B cell (primary cell): ENCODE results near the gene AKAP9. TPM values are rescaled to one million over a fixed set of nuclear protein-coding genes. Genes with fewer than 3 reads are reported as not detected.
"Not testable (repeated sequence)": the region's sequence is repeated elsewhere in the genome, so short reads cannot be mapped to it uniquely, and the experiment has no call there.

Source experiments
- ATAC-seq: fragments of 200-7000 bp; cut with Tn5 transposase; one replicate; pipeline ENCODE4 v1.10.0; 2021; ENCODE audit warnings: low read depth, mild to moderate bottlenecking, moderate number of reproducible peaks, moderate library complexity
- CTCF ChIA-PET: fragments of 350-600 bp; sonication (Branson Sonifier 250); formaldehyde crosslinking; loops from one replicate; lab custom pipeline; 2021; ENCODE audit warnings: antibody characterized with exemption, inconsistent platforms; lab: Charles Lee
- POLR2A ChIA-PET: fragments of 350-600 bp; sonication (Branson Sonifier 250); formaldehyde crosslinking; loops from one replicate; lab custom pipeline; 2021; ENCODE audit warnings: antibody characterized with exemption; lab: Charles Lee
- DNase-seq: peaks from one replicate; pipeline ENCODE4 v3.0.0; 2013
- H2AFZ ChIP-seq: 2 replicates; pipeline ENCODE4 v1.6.1; 2012; ENCODE audit warnings: mild to moderate bottlenecking, low read depth, low read length; ENCODE audit not compliant: insufficient read depth, poor library complexity, severe bottlenecking
- H3K27ac ChIP-seq, 2 donors: 1 replicate in 1 of 2; 2 replicates in 1 of 2; pipeline ENCODE4 v1.5.1; 2012 to 2013; ENCODE audit warnings: low read length in 2 of 2, mild to moderate bottlenecking in 2 of 2, moderate library complexity in 1 of 2
- H3K27me3 ChIP-seq, 4 experiments: fragments of 200-600 bp in 1 of 4; sonication (generic) in 1 of 4; replicated peaks in 1 of 4; 1 replicate in 2 of 4; 2 replicates in 2 of 4; pipeline versions ENCODE4 v1.6.1 to v1.7.0; 2013 to 2016; ENCODE audit warnings: low read length in 3 of 4, mild to moderate bottlenecking in 2 of 4, mixed read lengths in 1 of 4, moderate library complexity in 1 of 4; ENCODE audit not compliant: insufficient read depth in 4 of 4, control insufficient read depth in 3 of 4; ENCODE audit errors: control extremely low read depth in 1 of 4
- H3K36me3 ChIP-seq, 2 experiments: replicated peaks in 1 of 2; 1 replicate in 1 of 2; 2 replicates in 1 of 2; pipeline versions ENCODE4 v1.6.1 to v1.7.1; 2013; ENCODE audit warnings: low read length in 1 of 2; ENCODE audit not compliant: insufficient read depth in 2 of 2, control insufficient read depth in 1 of 2; ENCODE audit errors: control extremely low read depth in 1 of 2, extremely low read depth in 1 of 2
- H3K4me1 ChIP-seq, 2 donors: fragments of 200-600 bp in 1 of 2; sonication (generic) in 1 of 2; 1 replicate in 1 of 2; 2 replicates in 1 of 2; pipeline versions ENCODE4 v1.5.1 to v1.6.1; 2013 to 2017; ENCODE audit warnings: low read length in 2 of 2; ENCODE audit not compliant: control insufficient read depth in 2 of 2, insufficient read depth in 2 of 2
- H3K4me2 ChIP-seq: replicated peaks from 2 replicates; pipeline ENCODE3; 2012; ENCODE audit warnings: mild to moderate bottlenecking, low read depth, low read length; ENCODE audit not compliant: poor library complexity, severe bottlenecking
- H3K4me3 ChIP-seq, 5 experiments: fragments of 200-600 bp in 1 of 5; sonication (generic) in 1 of 5; 1 replicate in 3 of 5; 2 replicates in 2 of 5; pipeline versions ENCODE4 v1.5.1 to v1.7.0; 2011 to 2016; ENCODE audit warnings: low read length in 4 of 5, mild to moderate bottlenecking in 4 of 5, low read depth in 2 of 5, control low read depth in 1 of 5, moderate library complexity in 1 of 5; ENCODE audit not compliant: insufficient read depth in 1 of 5; ENCODE audit errors: control extremely low read depth in 1 of 5, extremely low read depth in 1 of 5
- H3K79me2 ChIP-seq: fragments of 200-600 bp; sonication (generic); one replicate; pipeline ENCODE4 v1.6.0; 2016; ENCODE audit warnings: low read length; ENCODE audit not compliant: control insufficient read depth, insufficient read depth
- H3K9ac ChIP-seq: fragments of 200-600 bp; sonication (generic); 2 replicates; pipeline ENCODE4 v1.6.1; 2017; ENCODE audit warnings: mild to moderate bottlenecking, low read length, moderate library complexity
- H3K9me3 ChIP-seq, 3 donors: one replicate each; pipeline versions ENCODE4 v1.6.1 to v1.7.1; 2013; ENCODE audit warnings: low read length in 2 of 3; ENCODE audit not compliant: control insufficient read depth in 2 of 3, insufficient read depth in 1 of 3; ENCODE audit errors: control extremely low read depth in 1 of 3
- H4K20me1 ChIP-seq: 2 replicates; pipeline ENCODE4 v1.6.0; 2012; ENCODE audit warnings: mild to moderate bottlenecking, low read length; ENCODE audit not compliant: insufficient read depth, control insufficient read depth, poor library complexity, severe bottlenecking
- H3K27ac Mint-ChIP-seq: one replicate; pipeline ENCODE4 v1.8.0; 2021; ENCODE audit warnings: mixed read lengths
- H3K27me3 Mint-ChIP-seq: one replicate; pipeline ENCODE4 v1.8.0; 2021; ENCODE audit warnings: mixed read lengths
- H3K4me1 Mint-ChIP-seq: one replicate; pipeline ENCODE4 v1.8.0; 2021; ENCODE audit warnings: mixed read lengths
- H3K4me3 Mint-ChIP-seq: one replicate; pipeline ENCODE4 v1.8.0; 2021; ENCODE audit warnings: mixed read lengths
- H3K9me3 Mint-ChIP-seq: one replicate; pipeline ENCODE4 v1.8.0; 2022; ENCODE audit warnings: mixed read lengths; ENCODE audit not compliant: insufficient read depth
- CTCF ChIP-seq: fragments of 200-600 bp; IDR thresholded peaks from one replicate; pipeline ENCODE4 v1.8.0; 2022; ENCODE audit warnings: antibody characterized with exemption, mild to moderate bottlenecking
- EZH2 ChIP-seq: IDR thresholded peaks from 2 replicates; pipeline ENCODE4 v1.6.1; 2012; ENCODE audit warnings: borderline replicate concordance, low read depth, mild to moderate bottlenecking, moderate library complexity, low read length; ENCODE audit not compliant: insufficient read depth, poor library complexity, severe bottlenecking
- WGBS: methylation state at CpG from one replicate; pipeline ENCODE4 v1.1.5; 2013; ENCODE audit warnings: missing lambda C conversion rate; ENCODE audit not compliant: insufficient coverage; 5-methylcytosine and 5-hydroxymethylcytosine counted together
- intact Hi-C: fragments of 100-400 bp; cut with micrococcal nuclease; formaldehyde crosslinking; loops from one replicate; pipeline ENCODE4 v1.10.0; 2022
- polyA plus RNA-seq: library from polyadenylated mRNA; depleted of rRNA; stranded (reverse); fragments of >200 nt; gene quantifications from 2 replicates; pipeline ENCODE4 v1.2.3, GENCODE V29; 2012
- total RNA-seq, 2 donors: library from RNA; stranded (reverse); fragments of 120-200 nt in 1 of 2; gene quantifications; 1 replicate in 1 of 2; 2 replicates in 1 of 2; pipeline versions ENCODE4 v1.2.3 to v1.2.4, GENCODE V29; 2013 to 2022

Gene AKAP9
- total and polyA plus RNA-seq, 2 donors (not counting 1 experiment from before 2014, with no cell fraction given) = 19.3 to 106 TPM

- Mint-ChIP-seq H3K4me3 (peak overlapping the region; percentile 65), H3K9me3 (no peaks in the 10 kb centered on the region), H3K4me1 (peaks cover 39% of the 10 kb centered on the region), H3K27me3 (no peaks in the 10 kb centered on the region), H3K27ac (no peak overlapping the region)
- 80% methylated on average over 1 of the region's 2 CpGs for WGBS
- Histone ChIP-seq H2AFZ (peak overlapping the region; percentile 7), H4K20me1 (peaks cover 6% of the 10 kb centered on the region), H3K4me2 (peak overlapping the region; percentile 88), H3K79me2 (peaks cover 85% of the 10 kb centered on the region), H3K4me3 (no peak overlapping the region), H3K9ac (no peak overlapping the region), H3K9me3 (no peaks in the 10 kb centered on the region), H3K4me1 (peaks cover 27 to 28% of the 10 kb centered on the region in 2 donors), H3K36me3 (no peaks in the 10 kb centered on the region), H3K27ac (peak overlapping the region; percentile 15 to 97), H3K27me3 (no peaks in the 10 kb centered on the region)
- no peak for ATAC-seq
- intact Hi-C loops = loop anchor here (5.0 kb wide), 2 partner anchors 895 to 1290 kb away; partner anchors contain the start of genes CDK6 and VPS50
- ChIA-PET POLR2A (no interaction called here), CTCF (interaction anchor here (1.3 to 1.4 kb wide), 2 partner anchors 11 to 505 kb away, joined by 3 to 4 read pairs; partner anchors contain the start of gene GATAD1)
- TF ChIP-seq EZH2 (no peak), CTCF (no peak)
- DNase-seq = peak; percentile 8
These were observed 1.6 kb downstream of the AKAP9 start for GRCh38 chr7:91942312-91942711.

- H3K4me3 Mint-ChIP-seq, H3K4me2 ChIP-seq, ATAC-seq, DNase-seq, H2AFZ ChIP-seq, H3K9ac ChIP-seq, H3K9me3 Mint-ChIP-seq, H3K27me3 ChIP-seq, H3K27me3 Mint-ChIP-seq, H3K27ac ChIP-seq, H3K9me3 ChIP-seq, H3K4me3 ChIP-seq, H3K27ac Mint-ChIP-seq, CTCF ChIA-PET, POLR2A ChIA-PET, H4K20me1 ChIP-seq, H3K36me3 ChIP-seq: not testable (repeated sequence)
- no CpG with 5 or more reads among the region's 5 CpGs for WGBS
- H3K4me1 Mint-ChIP-seq = peaks cover 38% of the 10 kb centered on the region
- H3K4me1 ChIP-seq = peaks cover 21 to 22% of the 10 kb centered on the region in 2 donors
- H3K79me2 ChIP-seq = peaks cover 86% of the 10 kb centered on the region
- intact Hi-C loops = loop anchor here (5.0 kb wide), 2 partner anchors 892 to 1287 kb away; partner anchors contain the start of genes CDK6 and VPS50
These were observed 4.3 kb downstream of the AKAP9 start for GRCh38 chr7:91944970-91945369.
